Activated T-cell treated with anti-CD3 and anti-CD28 coated beads, Interleukin-2, amount 50 U/mL, for 1 hour (primary cell): ENCODE data around the gene CELF6.

Source experiments
- DNase-seq: peaks from one replicate; pipeline ENCODE4 v3.0.0-alpha.2; 2020

The CELF6 gene

DNA sequence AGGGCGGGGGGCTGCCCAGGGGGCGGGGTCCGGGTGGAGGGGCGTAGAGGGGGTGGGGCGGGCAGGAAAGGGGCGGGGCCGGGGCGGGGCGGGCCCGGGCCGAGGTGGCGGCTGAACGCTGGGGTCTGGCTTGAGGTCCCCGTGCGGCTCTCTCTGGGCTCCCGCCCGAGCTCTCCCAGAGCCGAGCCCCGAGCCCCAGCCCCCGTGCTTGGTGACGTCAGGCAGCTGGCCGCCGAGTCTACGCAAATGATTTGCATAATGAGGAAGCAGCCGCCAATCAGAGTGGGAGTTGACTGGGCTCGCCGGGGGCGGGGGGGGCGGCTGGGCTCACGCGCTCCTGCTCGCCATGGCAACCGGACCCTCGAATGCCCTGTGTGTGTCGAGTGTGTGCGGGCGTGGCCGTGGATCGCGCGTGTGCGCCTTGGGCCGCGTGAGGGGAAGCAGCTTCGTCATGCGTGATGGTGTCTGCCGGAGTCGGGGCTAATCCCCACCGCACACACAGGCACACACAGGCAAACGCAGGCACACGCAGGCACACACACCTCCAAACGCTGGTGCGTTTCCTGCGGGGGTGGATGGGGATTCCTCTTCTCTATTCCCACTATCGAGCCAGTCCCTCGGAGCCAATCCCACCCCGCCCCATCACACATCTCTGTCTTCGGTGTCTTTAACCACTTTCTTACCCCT is at the start of gene CELF6:
Gene CELF6, minus strand, starts transcription at position 173 of the 687 bp plus-strand sequence. CDS start 283 bp downstream, outside the sequence.
- DNase-seq = peak; percentile 80

DNA sequence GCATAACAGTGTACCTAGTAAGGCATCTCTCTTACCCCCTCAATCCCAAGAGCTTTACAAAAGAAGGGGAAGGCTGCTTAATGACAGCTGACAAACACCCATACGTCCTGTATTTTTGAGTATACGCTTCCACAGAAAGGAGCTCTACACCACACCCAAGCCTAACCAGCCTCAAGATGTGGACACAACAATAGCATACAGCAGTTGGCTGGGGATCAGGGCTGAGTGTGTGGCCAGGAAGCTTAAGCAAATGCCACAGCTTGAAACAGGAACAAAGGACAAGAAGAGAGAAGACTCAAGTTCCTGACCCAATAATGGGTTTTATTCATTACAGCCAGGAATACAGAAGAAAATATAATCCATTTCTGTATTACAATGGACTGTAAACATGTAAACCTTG is 48.9 kb upstream of the CELF6 start:
- DNase-seq = no peak

- no peak for DNase-seq
These were observed 48.4 kb upstream of the CELF6 start for GRCh38 chr15:72368325-72368724.

- no peak for DNase-seq
These were observed 45.9 kb upstream of the CELF6 start for GRCh38 chr15:72365844-72366243.

GRCh38 chr15:72361176-72361575 is 41.2 kb upstream of the CELF6 start:
- DNase-seq = no peak

- DNase-seq = no peak
These were observed 38.8 kb upstream of the CELF6 start for GRCh38 chr15:72358650-72359171.

- DNase-seq = no peak
These were observed 38.2 kb upstream of the CELF6 start for GRCh38 chr15:72358121-72358520.

- DNase-seq = no peak
These were observed 34.5 kb upstream of the CELF6 start for GRCh38 chr15:72354496-72354895.

GRCh38 chr15:72353266-72353665 is 33.3 kb upstream of the CELF6 start:
- no peak for DNase-seq

DNA sequence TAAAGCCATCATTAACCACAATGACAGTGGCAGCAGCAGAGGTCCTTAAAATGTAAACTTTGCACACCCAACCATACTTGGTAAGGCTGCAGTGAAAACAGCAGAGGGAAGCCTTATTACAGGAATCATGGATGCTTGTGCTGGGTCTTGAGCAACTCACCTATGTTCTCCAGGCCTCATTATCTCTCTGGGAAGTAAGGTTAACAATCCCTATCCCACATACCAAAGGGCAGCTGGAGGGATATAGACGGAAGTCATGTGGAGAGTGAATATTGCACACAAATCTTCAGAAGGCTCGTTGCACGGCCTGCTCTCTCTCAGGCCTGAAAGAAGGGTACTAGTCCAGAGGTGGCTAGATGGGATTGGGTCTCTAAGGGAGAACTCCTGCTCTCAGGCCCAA is 25.8 kb upstream of the CELF6 start:
- no peak for DNase-seq

- no peak for DNase-seq
These were observed 25.3 kb upstream of the CELF6 start for GRCh38 chr15:72345280-72345679.

DNA sequence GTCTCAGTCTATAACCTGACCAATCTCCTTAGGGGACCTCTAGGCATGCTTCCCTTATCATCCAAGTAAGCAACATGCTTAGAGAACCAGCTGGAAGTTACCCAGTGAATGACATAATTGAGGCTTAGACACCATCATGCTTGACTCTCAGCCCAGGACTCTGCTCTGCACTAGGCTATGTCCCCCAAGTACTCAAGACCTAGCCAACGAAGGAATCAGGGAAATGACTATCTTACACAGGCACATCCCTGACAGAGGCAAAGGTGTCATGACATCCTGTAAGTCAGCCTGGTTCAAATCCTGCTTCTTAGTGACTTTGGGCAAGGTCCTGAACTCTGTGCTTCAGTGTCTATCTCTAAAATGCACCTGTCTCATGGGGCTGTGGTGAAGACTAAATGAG is 24.6 kb upstream of the CELF6 start:
- DNase-seq = no peak

DNA sequence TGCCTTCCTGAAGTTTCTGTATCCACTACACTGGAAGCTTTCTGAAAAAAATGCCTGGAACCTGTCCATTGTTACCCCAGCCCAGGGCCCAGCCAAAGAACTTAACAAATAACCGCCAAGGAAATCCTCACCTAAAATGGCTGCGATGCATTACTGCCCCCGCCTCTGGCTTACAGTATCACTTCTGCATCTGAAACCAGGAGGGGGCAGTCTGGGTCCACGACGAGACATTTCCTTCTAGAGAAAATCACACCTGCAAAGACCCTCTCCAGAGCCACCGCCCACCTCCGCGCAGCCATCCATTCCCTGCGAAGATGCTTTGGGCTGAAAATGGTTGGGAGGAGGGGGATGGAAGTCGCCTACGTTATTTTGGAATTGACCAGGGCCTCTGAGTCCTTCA is 22.4 kb upstream of the CELF6 start:
- peak; percentile 43 for DNase-seq

- no peak for DNase-seq
These were observed 21.4 kb upstream of the CELF6 start for GRCh38 chr15:72341361-72341760.

DNA sequence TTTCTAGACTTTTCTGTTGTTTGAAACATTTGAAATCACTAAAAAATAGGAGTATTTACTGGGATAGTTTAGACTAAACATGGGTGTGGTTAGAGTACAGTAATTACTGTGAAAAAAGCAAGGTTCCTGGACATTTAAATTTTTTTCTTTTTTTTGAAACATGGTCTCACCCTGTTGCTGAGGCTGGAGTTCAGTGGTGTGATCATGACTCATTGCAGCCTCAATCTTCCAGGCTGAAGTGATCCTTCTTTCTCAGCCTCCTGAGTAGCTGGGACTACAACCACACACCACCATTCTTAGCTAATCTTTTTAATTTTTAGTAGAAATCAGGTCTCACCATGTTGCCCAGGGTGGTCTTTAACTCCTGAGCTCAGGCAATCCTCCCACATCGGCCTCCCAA is 20.4 kb upstream of the CELF6 start:
- no peak for DNase-seq

DNA sequence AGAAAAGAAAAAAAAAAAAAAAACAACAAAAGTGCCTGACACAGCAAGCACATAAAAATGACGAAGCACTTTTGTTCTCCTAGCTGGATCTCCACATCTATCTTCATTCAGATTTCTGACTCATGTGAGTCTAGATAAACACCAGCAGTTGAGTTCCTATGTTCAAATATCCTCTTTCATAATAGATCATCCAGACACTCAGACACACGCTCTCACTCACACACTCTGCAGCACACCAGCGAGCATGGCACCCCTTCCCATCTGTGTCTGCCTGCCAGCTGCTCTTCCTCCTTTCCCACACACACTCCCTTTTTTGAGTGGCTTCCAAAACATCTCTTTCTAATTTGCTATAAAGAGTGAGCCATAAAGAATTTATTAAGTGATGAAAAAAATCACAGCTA is 19.8 kb upstream of the CELF6 start:
- no peak for DNase-seq

DNA sequence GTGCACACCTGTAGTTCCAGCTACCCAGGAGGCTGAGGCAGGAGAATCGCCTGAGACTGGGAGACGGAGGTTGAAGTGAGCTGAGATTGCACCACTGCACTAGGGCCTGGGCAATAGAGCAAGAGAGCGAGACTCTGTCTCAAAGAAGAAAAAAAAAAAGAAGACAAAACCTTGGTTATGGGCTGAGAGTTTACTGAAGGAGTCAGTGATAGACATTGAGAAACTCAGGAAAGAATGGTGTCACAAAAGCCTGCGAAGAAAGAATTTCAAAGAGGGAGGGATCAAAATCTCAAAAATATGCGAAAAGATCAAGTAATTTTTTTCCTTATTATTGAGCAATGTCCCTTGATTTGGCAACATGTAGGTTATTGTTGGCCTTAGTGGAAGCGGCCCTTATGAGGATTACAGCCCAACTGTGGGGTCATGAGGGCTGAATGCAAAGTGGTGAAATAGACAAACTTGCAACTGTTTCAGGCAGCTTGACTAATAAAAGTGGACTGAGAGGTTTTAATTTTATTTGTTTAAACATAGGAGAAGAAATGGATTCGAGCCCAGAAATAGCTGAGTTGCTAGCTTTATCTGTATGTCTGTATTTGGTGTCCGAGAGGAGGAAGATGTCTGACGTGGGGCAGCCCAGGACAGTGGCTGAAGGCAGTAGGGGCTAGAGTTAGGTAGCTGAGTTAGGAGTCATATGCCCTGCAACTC is 18.8 kb upstream of the CELF6 start:
- DNase-seq = no peak

- DNase-seq = no peak
These were observed 18.2 kb upstream of the CELF6 start for GRCh38 chr15:72338148-72338547.

GRCh38 chr15:72334842-72335241 is 14.9 kb upstream of the CELF6 start:
- DNase-seq = no peak

DNA sequence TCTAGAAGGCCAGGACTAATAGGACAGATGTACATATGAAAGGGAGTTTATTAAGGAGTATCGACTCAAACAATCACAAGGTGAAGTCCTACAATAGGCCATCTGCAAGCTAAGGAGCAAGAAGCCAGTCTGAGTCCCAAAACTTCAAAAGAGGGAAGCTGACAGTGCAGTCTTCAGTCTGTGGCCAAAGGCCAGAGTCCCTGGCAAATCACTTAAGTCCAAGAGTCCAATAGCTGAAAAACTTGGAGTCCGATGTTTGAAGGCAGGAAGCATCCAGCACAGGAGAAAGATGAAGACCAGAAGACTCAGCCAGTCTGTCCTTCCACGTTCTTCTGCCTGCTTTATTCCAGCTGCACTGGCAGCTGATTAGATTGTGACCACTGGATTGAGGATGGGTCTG is 11.1 kb upstream of the CELF6 start:
- no peak for DNase-seq

- no peak for DNase-seq
These were observed 3.8 kb upstream of the CELF6 start for GRCh38 chr15:72323752-72324151.

DNA sequence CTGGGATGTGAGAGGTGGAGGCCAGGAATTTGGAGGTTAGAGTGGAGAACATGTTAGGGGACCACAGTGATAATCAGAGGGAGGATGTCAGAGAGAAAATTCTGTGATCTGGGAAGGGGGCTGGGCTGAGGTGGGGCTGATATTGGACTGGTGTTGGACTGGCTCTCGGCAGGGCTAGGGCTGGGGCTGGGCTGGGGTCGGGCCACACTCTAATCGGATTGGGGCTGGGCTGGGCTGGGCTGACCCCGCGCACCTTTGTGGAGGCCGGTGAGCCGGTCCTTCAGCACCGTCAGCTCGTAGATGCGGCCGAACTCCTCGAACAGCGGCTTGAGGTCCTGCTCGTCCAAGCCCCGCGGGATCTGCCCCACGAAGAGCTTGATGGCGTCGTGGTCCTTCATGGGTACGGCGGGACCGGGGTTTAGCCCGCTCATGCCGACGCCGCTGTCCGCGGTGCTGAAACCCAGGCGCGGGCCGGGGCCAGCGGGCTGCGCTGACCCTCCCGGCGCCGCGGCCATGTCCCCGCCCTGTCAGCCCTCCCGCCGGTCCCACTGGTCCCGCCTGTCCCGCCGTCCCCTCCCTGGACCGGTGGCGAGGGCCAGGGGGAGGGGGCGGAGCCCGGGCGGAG is 485 bp downstream of the CELF6 start:
- peak; percentile 62 for DNase-seq

- DNase-seq = no peak
These were observed 1.5 kb downstream of the CELF6 start for GRCh38 chr15:72318408-72318942.
